C1 segment of cervical spinal cord (tissue), 14 donors: ENCODE measurements around the gene SUFU.

Source experiments
- DNase-seq, 14 donors: peaks; one replicate each; lab custom pipeline; 2025; lab: John Stamatoyannopoulos, UW

SUFU gene

GRCh38 chr10:102633848-102634247 is 130.1 kb downstream of the SUFU start:
- no peak for DNase-seq

- no peak for DNase-seq
Observed at GRCh38 chr10:102634686-102635085, 130.9 kb downstream of the SUFU start.

DNA sequence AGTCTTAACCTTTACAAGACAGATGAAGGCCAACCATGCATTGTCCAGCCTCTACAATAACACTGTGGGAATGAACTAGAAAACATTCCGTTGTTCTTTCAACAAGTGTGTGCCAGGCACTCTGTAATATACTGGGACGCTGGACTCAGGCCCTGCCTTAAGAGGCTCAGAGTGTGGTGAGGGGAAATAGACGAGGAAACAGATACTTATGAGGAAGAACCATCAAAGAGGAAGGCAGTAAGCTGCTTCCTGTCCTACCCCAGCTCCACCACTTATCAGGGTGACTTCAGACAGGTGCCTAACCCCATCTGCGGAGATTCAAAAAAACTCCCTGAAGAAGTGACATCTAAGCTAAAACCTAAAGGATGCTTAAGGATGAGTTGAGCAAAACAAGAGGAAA is 131.6 kb downstream of the SUFU start:
- no peak for DNase-seq

- no peak for DNase-seq
Observed at GRCh38 chr10:102639537-102639936, 135.8 kb downstream of the SUFU start.

DNA sequence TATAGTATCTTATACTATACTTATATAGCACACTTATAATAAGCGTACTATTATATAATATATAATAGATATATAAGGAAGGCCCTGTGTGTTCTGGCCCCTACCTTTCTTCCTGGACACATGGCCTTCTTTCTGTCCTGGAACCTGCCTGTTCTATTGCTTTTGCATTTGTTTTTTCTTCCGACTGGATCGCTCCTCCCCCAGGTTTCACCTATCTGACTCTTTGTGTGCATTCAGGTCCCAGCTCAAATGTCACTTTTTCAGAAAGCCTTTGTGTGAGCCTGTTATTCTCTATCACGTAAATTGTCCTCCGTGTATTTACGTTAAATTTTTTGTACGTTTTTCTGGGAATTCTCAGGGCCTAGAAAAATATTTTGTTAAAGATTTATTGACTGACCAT is 137.6 kb downstream of the SUFU start:
- no peak for DNase-seq

GRCh38 chr10:102641880-102642735 is 138.3 kb downstream of the SUFU start:
- DNase-seq: peak; percentile 78 to 98 (median 96)

GRCh38 chr10:102642736-102643335 is 139.1 kb downstream of the SUFU start:
- peak in 10 of 14 donors; percentile 33 to 83 (median 62) for DNase-seq

DNA sequence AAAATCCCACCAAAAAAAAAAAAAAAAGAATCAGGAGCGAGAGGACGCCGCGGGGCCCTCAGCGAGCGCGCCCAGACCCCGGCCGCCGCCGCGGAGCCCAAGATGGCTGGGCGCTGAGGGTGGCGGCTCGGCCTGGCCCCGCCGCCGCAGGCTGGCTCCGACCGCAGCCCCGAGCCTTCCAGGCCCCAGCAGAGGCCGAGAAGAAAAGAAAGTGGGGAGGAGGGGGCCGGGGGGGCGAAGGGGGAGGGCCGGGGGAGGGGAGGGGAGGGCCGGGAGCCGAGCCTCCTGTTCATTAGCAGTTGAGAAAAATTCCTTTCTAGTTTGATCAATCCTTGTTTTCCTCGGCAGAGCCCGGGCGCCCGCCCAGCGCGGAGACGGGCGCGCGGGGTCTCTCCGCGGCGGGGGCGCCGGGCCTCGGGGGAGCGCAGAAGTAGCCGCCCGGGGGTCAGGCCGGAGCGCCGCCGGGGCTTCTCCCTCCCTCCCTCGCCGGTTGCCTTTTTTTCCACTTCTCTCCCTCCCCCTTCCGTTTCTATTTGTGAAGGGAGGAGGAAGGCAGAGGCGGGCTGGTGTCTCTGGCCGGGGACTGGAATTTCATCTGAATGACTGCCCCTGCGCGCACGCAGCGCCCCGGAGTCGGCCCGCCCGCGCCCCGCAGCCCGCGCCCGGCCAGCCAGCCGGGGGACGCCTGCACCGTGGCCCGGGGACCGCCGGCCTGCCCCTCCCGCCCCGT is 139.7 kb downstream of the SUFU start:
- peak; percentile 43 to 93 (median 78) for DNase-seq

DNA sequence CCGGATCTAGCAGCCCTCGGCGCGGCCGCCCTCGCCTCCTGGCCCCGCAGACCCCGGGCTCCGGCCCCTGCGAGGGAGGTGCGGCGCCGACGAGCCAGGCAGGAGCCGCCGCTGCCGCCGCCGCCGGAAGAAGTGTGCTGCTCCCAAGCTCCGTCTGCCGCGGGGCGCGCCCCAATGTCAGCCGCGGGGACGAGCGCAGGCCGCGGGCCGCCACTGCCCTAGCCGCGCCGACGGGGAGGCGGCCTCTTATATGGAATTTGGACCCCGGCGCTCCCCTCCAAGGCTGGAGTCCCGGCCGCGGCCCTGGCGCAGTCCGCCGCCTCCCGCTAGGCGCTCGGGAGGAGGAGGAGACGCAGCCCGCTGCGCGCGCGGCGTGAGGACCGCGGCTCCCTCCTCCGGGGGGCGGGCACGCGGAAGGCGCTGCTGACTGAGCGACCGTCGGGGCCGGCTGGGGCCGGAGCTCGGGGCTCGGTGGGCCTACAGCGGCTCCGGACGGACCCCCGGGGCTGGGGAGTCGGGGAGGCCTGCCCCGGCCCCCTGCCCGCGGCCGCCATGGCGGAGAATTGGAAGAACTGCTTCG is 140.4 kb downstream of the SUFU start, which contains the start of gene TRIM8:
Gene TRIM8, plus strand, starts transcription at position 414 of the 580 bp plus-strand sequence. Its CDS starts 139 bp downstream, at position 553.
- peak in 6 of 14 donors; percentile 56 to 78 (median 74) for DNase-seq

- peak in 12 of 14 donors; percentile 67 to 90 (median 81) for DNase-seq
Observed at GRCh38 chr10:102644646-102645387, 141.0 kb downstream of the SUFU start.

- peak in 12 of 14 donors; percentile 67 to 90 (median 81) for DNase-seq
Observed at GRCh38 chr10:102645388-102645740, 141.6 kb downstream of the SUFU start.

DNA sequence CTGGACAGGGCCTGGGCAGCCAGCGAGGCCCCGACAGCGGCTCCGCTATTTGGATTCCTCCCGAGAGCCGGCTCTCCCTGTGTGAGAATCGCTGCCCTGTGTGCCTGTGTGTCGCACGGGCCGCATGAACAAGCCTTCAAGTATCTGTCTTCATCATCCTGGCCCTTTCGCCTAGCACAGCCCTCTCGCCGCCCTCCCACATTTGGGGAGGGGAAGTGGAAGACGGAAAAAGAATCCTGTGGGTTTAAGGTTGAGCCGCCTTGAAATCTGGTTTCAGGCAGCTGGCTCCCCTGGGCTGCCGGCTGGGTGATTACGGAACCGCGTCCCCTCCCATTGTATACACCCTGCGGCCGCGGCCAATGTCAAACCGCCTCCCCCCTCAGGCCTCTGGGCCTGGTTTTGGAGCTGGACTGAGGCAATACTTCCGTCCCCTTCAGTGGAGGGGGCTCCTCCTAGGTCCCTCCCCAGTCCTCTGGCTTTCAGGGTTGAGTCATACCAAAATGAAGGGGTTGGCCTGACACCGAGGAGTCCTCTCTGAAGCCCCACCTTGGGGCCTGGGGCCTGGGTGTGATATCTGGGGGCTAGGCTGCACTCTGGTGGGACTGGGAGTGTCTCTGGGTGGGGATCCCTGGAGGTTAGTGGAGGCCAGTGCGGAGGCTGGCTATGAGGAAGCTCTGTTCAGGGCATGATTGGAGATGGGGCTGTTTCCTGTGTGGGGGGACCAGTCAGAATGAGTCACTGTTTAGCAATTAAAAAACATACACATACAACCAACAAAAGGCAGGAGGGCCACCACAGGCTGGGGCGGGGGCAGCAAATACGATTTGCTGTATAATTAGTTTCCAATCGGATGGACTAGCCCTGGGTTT is 142.2 kb downstream of the SUFU start:
- DNase-seq: peak in 13 of 14 donors; percentile 36 to 92 (median 80)

- peak in 9 of 14 donors; percentile 21 to 65 (median 51) for DNase-seq
Observed at GRCh38 chr10:102646610-102647442, 143.1 kb downstream of the SUFU start.

DNA sequence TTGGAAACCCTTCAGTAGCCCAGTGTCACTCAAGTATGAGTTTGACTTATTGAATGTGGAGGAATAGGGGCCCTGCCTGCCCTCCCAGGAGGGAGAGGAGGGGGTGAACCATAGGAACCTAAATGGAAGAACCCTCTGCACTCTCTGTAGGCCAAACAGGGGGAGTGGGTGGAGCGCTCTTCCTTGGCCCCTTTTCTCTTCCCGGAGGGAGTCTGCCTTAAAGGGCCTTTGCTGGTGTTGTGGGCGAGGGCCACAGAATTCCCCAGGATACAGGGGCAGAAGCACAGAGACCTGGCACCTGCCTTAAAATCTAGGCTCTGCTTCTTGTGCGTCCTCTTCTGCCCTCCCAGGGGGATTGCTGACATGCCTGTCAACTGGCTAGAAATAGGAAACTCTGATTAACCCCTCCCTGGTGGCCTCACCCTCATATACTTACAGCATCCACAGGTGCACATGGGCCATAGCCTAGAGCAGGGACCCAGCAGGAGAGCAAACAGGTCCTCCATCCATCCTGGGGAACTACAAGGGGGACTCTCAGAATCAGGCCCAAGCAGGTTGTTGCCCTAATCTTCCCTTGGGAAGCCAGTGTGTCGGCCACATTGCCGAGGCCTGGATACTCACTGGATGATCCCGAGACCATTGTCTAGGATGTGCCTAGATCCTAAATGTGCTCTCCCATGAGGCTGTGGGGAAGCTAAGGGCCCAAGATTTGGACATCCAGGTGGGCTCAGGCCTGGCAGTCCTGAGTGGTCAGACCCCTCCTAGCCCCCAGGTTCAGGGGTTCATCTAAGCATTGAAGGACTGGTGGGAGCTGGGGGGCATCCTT is 143.9 kb downstream of the SUFU start:
- peak in 2 of 14 donors; percentile 42 to 44 for DNase-seq

DNA sequence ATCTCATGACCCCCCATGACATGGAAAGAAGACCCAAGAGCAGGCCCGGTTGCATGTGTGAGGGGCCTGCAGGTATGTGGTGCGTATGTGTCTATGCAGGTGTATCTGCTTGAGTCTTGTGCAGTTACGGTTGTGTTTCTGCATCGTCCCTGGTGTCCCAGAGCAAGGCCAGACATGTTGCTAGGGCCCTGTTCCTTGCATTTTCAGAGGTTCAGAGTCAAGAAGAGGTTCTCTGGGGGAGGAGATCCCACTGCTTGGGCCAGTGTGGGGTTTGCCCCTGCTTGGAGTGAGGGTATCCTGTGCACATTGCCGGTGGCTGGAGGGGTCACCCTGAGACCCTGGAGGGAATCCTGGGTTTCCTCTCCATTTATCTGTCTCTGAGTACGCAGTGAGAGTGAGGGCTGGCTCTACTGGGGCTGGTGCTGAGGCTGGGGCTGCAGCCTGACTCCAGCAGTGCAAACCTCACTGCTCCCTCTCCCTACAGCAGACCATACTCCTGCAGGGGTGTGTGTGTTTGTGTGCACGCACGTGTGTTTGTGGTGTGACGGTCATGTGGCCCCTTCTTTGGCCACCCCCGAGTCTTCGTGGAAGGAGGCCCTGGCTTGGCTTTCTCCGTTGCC is 144.6 kb downstream of the SUFU start:
- peak in 1 of 14 donors; percentile 48 for DNase-seq

DNA sequence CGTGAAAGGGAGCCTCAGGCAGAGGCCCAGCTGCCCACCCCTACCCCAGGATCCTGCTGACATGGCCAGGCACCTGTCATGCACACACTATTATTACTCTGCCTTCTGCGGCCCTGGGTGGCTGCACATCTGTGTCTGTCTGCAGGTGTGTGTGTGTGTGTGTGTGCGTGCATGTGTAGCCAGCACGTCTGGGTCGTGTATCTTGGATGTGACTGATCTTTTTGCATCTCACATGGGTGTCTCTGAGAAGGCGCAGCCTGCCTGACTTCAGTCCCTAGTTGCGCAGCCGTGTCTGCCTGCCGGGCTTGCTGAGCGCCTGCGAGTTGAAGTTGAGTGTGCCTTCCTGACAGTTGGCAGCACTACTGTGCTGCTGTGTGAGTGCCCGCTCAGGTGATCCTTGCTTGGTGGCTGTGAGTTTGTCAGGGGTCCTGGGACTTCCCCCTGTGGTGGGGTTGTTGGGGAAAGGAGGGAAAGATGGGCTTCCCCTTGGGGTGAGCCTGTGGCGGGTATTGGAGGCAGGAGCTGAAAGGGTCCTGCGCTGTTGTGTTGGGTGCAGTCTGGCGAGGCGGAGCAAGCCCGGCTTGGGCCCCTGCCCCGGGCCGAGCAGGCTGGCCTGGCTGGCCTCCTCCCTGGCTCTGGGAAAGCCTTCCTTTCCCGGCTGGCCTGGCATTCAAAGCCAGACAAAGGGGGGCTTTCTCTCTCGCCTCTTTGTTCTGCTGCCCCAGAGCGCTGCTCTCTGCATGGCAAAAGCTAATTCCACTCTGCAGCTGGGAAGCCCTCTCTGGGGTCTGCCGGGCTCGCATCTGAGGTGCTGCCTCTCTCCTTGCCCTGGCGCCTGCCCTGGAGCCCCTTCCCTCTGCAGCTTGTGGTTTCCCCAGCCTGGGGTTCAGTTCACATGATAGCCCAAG is 145.4 kb downstream of the SUFU start:
- DNase-seq: peak in 12 of 14 donors; percentile 43 to 87 (median 64)
